IPS DF 4.7 (cell line): Measurements from ENCODE around the gene MUC6.
"Not testable (repeated sequence)": the region's sequence is repeated elsewhere in the genome, so short reads cannot be mapped to it uniquely, and the experiment has no call there.

Experiments
- DNase-seq: peaks from one replicate; pipeline ENCODE4 v3.0.0-alpha.2; 2013; ENCODE audit warnings: low spot score; ENCODE audit errors: extremely low read depth

Gene MUC6

GRCh38 chr11:1023811-1024596, 12.5 kb downstream of the MUC6 start:
- no peak for DNase-seq

GRCh38 chr11:1022908-1023810, 13.4 kb downstream of the MUC6 start:
- no peak for DNase-seq

GRCh38 chr11:1022411-1022810, 14.1 kb downstream of the MUC6 start:
- no peak for DNase-seq

GRCh38 chr11:1020211-1020905, 16.2 kb downstream of the MUC6 start:
- no peak for DNase-seq

GRCh38 chr11:1019321-1019910, 17.1 kb downstream of the MUC6 start:
- no peak for DNase-seq

- no peak for DNase-seq
Observed at GRCh38 chr11:1018091-1018490, 18.4 kb downstream of the MUC6 start.

GRCh38 chr11:1017269-1018005, 19.1 kb downstream of the MUC6 start:
- no peak for DNase-seq

GRCh38 chr11:1016610-1017126, 19.9 kb downstream of the MUC6 start:
- not testable (repeated sequence) for DNase-seq

- no peak for DNase-seq
Observed at GRCh38 chr11:1015826-1016545, 20.5 kb downstream of the MUC6 start.

GRCh38 chr11:1015064-1015463, 21.5 kb downstream of the MUC6 start:
- DNase-seq = no peak

- no peak for DNase-seq
Observed at GRCh38 chr11:1014276-1014675, 22.2 kb downstream of the MUC6 start.

- no peak for DNase-seq
Observed at GRCh38 chr11:1013631-1013935, 22.9 kb downstream of the MUC6 start.

GRCh38 chr11:1012740-1013630, 23.5 kb downstream of the MUC6 start:
- DNase-seq = no peak

GRCh38 chr11:1012291-1012690, 24.2 kb downstream of the MUC6 start:
- DNase-seq = no peak

GRCh38 chr11:1011320-1011698, 25.2 kb downstream of the MUC6 start:
- no peak for DNase-seq

GRCh38 chr11:1010551-1011319, 25.8 kb downstream of the MUC6 start:
- DNase-seq = no peak

GRCh38 chr11:1009991-1010390, 26.5 kb downstream of the MUC6 start:
- DNase-seq = no peak

GRCh38 chr11:1009371-1009770, 27.1 kb downstream of the MUC6 start:
- DNase-seq = no peak
